ENCODE results near the gene XBP1. TPM values are rescaled to one million over a fixed set of nuclear protein-coding genes. Genes with fewer than 3 reads are reported as not detected.
"Not testable (repeated sequence)": the region's sequence is repeated elsewhere in the genome, so short reads cannot be mapped to it uniquely, and the experiment has no call there.

Gene XBP1
- total RNA-seq, 1 donor from 2014 or later: 97.8 TPM

- no peak for DNase-seq
Observed at GRCh38 chr22:28792491-28793383, 7.6 kb downstream of the XBP1 start.

GRCh38 chr22:28791841-28792490 is 8.4 kb downstream of the XBP1 start:
- no peak for DNase-seq

- no peak for DNase-seq
Observed at GRCh38 chr22:28791124-28791523, 9.2 kb downstream of the XBP1 start.

DNA sequence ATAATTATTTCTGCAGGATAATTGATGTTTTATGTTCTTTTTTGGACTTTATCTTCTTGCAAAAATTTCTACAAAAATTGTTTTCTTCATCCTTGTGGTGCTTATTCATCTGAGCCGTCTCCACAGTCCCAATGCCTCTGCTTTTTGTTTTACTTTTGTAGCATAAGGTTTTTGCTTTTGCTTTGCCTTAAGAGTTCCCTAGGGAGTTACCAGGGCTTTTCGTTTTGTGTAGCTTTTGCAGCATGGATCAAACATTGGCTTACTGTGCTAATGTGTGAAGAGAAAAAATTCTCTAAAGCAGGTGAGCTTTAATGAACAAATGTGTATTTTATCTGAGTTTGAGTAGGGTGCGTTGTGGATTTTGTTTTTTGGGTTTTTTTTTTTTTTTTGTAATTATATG is 11.8 kb downstream of the XBP1 start:
- no peak for DNase-seq

GRCh38 chr22:28783786-28784671 is 16.3 kb downstream of the XBP1 start:
- DNase-seq: no peak

DNA sequence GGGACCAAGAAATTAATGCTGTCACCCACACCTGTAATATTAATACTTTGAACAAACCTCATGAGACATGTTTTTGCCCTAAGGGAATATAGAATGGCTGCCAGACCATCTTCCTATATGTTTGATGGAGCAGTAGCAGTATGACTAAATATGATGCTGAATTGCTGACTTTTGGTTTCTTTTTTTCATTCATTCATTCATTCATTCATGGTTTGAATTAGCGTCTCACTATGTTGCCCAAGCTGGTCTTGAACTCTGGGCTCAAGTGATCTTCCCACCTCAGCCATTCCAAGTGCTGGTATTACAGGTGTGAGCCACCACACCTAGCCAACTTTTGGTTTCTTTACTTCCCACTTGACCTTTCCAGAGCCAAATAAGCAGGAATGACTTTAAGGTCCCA is 20.1 kb downstream of the XBP1 start:
- no peak for DNase-seq

GRCh38 chr22:28779833-28780232 is 20.5 kb downstream of the XBP1 start:
- DNase-seq: no peak

GRCh38 chr22:28774378-28774777 is 26.0 kb downstream of the XBP1 start:
- DNase-seq: no peak

DNA sequence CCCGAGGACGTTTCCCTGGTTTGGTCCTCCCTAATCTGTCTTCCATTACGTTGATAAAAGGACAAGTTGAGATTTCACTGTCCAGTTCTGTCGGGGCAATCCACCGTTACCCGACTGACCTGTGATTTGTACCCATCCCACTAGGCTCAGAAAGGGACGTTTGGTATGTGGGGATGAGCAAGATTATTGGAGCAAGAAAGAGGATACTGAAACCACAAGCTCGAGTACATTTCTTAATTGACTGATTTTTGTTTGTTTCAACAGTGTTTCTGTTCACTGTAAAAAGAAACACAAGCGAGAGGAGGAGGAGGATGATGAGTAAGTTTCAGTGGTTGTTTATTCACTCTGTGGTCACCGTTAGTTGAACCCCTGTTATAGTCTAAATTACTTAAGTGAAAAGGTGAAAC is 26.9 kb downstream of the XBP1 start:
- DNase-seq: no peak

- peak; percentile 97 for DNase-seq
Observed at GRCh38 chr22:28772633-28773460, 27.5 kb downstream of the XBP1 start, which contains the start of gene CCDC117. Gene CCDC117, plus strand, starts transcription at chr22:28772695. Its CDS starts 155 bp downstream, at chr22:28772850.

- DNase-seq: no peak
Observed at GRCh38 chr22:28771195-28771791, 29.1 kb downstream of the XBP1 start.

- no peak for DNase-seq
Observed at GRCh38 chr22:28769394-28770085, 30.8 kb downstream of the XBP1 start.

GRCh38 chr22:28768701-28769393 is 31.5 kb downstream of the XBP1 start:
- no peak for DNase-seq

DNA sequence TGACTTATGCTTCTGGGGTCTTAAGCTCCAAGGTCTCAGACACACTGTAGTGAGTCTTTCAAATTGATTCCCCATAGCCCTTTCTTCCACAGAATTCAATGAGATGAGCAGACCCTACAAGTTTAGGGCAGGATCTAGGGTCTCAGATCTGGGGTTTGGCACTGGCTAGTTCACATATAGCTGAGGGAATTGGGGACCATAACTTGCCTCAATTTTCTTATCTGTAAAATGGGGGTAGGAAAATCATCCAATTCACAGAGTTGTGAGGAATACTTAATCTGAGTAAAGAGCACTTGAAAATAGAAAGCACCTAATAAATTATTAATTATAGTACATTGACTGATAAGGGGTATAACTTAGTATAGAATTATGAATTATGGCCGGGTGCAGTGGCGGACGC is 33.7 kb downstream of the XBP1 start:
- DNase-seq: no peak

DNA sequence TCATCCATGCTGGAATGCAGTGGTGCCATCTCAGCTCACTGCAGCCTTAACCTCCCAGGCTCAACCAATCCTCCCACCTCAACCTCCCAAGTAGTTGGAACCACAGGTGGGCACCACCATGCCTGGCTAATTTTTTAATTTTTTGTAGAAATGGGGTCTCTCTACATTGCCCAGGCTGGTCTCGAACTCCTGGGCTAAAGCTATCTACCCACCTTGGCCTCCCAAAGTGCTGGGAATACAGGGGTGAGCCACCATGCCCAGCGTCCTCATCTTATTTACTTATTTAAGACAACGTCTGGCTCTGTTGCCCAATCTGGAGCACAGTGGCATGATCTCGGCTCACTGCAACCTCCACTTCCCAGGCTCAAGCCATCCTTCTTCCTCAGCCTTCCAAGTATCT is 38.4 kb downstream of the XBP1 start:
- not testable (repeated sequence) for DNase-seq

- no peak for DNase-seq
Observed at GRCh38 chr22:28761449-28761755, 39.0 kb downstream of the XBP1 start.

DNA sequence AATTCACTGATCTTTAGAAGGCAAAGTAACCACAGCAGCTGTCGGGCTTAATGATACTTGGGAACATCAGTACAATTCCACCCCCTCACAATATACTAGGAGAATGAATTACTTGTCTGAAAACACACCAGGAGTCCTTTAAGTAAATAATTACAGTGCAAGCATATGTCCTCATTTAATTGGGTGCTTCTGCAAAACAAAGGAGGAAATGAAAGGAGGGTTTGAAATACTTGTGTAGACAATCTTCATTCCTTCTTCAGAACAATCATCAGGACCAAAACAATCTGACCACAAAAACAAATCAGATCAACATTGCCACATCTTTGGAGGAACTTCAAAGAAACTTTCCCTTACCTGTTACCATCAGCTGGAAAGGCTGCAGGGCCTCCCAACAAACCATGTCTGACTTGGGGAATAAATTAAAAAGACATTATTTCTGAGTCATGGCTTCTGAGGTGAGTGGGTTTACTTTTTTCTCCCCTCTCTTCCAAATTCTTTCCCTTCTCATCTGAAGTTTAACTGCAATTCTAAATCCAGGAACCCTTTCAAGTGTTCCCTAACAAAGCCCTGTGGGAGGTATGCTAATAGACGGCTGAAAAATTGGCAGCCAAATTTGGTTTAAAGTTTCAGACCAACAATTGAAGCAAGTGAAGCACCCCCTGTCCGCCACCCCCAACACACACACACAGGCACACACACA is 40.4 kb downstream of the XBP1 start:
- DNase-seq: no peak

DNA sequence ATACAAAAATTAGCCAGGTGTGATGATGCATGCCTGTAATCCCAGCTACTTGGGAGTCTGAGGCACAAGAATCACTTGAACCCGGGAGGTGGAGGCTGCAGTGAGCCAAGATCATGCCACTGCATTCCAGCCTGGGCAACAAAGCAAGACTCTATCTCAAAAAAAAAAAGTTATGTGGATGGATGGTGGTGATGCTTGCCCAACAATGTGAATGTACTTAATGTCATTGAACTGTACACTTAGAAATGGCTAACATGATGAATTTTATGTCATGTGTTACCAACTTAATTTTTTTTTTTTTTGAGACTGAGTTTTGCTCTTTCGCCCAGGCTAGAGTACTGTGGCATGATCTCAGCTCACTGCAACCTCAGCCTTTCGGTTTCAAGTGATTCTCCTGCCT is 45.9 kb downstream of the XBP1 start:
- DNase-seq: not testable (repeated sequence)

DNA sequence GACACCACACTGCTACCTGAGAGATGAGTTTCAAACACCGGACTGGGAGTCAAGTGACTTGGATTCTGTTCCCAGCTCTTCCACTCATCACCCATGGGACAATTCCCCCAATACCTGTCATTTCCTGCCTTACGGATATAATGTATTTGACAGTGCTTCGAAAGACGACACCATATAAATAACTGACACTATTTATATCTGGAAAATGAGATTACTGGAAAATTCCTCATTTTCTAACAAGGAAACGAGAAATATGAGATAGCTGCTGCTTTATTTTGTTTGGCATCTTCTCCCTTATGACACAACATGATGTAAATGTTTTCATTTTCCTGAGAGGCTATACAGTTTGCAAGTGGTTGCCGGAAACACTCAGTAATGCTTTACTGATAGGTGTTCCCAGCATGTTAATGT is 49.9 kb downstream of the XBP1 start:
- no peak for DNase-seq

All from skin of body (tissue), 2 donors.